Central memory CD4-positive, alpha-beta T cell (primary cell): Measurements from ENCODE around the gene CWC15.
"Not testable (repeated sequence)": the region's sequence is repeated elsewhere in the genome, so short reads cannot be mapped to it uniquely, and the experiment has no call there.

ENCODE experiments used
- DNase-seq: peaks from one replicate; pipeline ENCODE4 v3.0.0; 2022
- total RNA-seq, 3 experiments: gene quantifications; one replicate each; lab custom pipeline; 2026; lab: John Stamatoyannopoulos, UW

CWC15 gene
- 39.2 to 93.0 (median 63.4) reads per million in 3 experiments for total RNA-seq

GRCh38 chr11:94973099-94973968 is at the start of gene CWC15, which contains the start of gene KDM4D:
CWC15 (minus strand) TSS chr11:94973556; CDS start chr11:94972185, 1,371 bp downstream.
KDM4D (plus strand) TSS chr11:94973709; CDS start chr11:94997373, 23,664 bp downstream.
- peak; percentile 91 for DNase-seq

DNA sequence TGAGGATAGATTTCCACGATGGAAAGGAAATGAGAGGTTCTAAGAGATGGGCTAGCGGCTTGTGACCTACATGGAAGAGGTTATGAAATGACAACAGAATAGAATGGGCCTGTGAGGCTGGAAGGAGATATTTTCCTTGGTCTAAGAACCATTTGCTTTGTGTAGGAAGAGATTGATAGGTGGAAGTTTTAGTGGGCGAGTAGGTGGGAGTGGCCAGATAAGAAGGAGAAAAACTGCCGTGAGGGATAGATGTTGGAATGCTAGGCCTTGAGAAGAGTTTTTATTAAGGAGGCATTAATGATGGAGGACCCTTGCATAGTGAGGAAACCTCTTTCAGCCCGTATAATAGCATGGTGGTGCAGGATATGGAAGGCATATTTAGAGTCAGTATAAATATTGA is 48.1 kb upstream of the CWC15 start:
- not testable (repeated sequence) for DNase-seq

- DNase-seq = no peak
Measured at GRCh38 chr11:95016139-95016538, 42.8 kb upstream of the CWC15 start.

- DNase-seq = no peak
Measured at GRCh38 chr11:95014184-95014821, 40.9 kb upstream of the CWC15 start.

DNA sequence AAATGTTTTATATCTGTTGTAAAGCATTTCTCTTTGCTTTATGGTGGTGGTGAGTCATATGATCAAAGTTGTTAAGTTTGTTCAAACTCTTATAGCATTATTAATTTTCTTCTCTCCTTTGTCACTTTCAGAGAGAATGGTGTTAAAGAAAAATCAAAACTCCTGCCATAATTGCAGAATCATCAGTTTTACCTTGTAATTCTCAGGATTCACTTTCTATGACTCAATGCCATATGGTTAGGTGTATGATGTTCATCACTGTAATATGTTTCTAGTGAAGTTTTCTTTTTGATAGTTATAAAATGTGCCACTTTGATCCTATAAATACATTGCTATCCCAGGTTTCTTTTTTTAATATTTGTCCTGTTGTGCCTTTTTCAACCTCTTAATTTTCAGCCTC is 38.0 kb upstream of the CWC15 start:
- DNase-seq = no peak

DNA sequence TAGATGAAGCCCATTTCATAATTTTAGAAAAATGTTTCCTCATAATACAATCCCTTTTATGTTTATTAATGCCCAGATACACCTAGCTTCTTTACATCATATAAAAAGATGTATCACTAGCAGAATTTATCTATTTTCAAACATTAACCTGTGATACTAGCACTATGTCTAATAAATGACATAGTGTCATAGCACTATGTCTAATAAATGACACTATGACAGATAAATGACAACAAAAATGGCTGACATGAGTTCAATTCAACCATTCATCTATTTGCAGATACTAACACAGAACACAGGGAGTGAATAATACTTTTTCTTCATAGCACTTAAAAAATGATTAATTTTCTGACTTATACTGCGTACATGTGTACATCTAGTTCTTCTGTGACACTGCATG is 32.3 kb upstream of the CWC15 start:
- DNase-seq = no peak

DNA sequence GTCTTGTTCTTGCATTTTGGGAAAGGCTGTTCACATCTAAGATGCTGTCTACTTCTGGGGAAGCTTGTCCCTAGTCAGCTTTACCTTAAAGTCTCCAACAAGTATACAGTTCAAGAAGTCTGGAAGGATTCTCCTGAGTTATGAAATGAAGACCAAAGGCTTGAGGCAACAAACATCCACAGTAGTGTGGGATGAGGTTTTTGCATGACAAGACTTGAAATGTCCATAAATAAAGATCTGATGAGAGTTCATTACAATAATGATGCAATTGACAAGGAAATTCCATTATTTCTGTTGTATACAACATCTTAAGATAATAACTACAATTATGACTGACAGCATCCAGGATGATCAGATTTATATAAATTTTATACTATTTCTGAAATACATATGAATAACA is 30.4 kb upstream of the CWC15 start:
- DNase-seq = no peak

DNA sequence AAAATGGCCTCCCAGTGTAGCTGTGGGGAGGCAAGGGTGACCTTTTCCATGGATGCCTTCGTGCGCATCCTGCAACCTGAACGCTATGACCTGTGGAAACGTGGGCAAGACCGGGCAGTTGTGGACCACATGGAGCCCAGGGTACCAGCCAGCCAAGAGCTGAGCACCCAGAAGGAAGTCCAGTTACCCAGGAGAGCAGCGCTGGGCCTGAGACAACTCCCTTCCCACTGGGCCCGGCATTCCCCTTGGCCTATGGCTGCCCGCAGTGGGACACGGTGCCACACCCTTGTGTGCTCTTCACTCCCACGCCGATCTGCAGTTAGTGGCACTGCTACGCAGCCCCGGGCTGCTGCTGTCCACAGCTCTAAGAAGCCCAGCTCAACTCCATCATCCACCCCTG is 24.9 kb upstream of the CWC15 start:
- no peak for DNase-seq

GRCh38 chr11:94997437-94997836 is 24.1 kb upstream of the CWC15 start:
- DNase-seq = no peak

DNA sequence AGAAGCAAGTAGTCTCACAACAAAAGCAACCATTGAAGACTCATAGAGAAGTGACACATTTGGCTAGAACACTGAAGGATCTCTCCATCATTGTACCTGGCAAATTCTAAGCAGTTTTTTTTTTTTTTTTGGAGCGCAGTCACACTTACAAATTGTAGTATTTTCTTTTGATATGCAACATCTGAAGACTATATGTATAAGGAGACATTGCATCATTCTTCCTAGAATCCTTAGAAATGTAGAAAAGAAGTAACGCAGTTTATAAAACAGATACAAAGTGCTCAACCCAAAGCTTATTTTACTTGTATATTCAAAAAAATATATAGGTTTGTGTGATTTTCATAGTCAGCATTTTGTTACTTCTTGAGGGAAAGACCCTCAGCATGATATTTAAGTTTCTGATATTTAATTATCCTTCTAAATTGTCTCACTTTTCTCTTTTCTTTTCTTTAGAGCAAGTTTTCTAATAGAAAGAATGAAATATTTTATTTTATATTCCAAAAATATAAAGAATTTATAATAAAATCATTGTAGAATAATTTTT is 20.1 kb upstream of the CWC15 start:
- no peak for DNase-seq

GRCh38 chr11:94988748-94989147 is 15.4 kb upstream of the CWC15 start:
- no peak for DNase-seq

DNA sequence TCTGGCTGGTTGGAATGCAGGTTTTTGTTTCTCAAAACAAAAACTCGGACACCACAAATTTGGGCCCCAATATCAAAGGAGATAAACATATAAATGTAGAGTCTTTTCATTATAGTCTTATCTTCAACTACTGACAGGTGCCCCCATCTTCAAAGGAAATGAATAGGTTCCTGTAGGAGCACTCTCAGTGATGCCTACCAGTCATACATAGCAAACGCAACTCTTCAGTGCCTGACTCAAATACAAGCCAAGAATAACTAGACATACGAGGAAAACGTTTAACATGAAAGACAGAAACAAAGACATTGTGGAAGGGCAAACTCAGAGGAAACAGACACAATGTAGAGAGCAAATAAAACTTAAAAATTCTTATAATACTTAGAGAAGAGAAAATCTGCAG is 14.0 kb upstream of the CWC15 start:
- no peak for DNase-seq

DNA sequence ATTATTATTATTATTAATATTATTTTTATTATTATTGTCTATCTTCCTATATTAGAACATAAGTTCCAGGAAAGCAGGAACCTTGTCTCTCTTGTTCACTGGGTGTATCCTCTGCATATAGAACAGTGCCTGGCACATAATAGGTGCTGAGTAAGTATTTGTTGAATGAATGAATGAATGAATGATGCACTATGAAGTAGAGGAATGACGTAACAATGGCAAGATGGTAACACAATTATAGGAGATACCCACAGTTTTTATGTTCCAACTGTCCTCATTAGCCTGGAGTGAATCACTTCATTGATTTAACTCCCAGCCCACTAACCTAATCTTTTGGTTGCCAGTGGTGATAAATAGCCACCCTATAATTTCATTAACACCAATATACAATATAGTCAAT is 2.2 kb upstream of the CWC15 start:
- DNase-seq = no peak

- DNase-seq = no peak
Measured at GRCh38 chr11:94974178-94974577, 822 bp upstream of the CWC15 start.

- no peak for DNase-seq
Measured at GRCh38 chr11:94972700-94973098, 657 bp downstream of the CWC15 start.

DNA sequence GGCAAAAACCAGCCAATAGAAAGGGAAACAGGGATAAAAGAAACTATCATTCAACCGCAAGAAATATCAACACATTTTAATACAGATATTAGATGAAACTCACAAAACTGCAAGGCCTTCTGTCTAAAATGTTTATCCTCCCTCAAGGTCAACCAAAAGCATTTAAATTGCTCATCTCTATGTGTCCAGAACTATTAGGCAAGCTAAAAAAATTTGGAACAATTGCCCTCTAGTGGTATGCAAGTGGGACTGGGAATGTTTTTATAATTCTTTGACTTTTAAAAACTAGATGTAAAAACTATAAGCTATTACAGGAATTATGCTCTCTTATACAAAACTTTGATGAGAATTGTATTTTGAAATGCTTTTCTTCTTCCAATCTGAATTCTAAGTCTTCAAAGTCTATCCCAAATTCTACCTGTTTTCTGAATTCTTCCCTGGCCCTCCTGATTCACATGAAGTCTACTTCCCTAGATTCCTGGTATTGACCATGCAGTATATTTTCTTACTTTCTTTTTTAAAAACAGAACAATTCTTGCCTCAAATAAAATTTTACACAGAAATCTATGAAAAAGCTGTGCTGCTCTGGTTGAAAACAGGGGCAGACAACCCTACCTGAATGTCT is 4.9 kb downstream of the CWC15 start:
- no peak for DNase-seq

GRCh38 chr11:94964934-94965333 is 8.4 kb downstream of the CWC15 start:
- DNase-seq = no peak

GRCh38 chr11:94961255-94961654 is 12.1 kb downstream of the CWC15 start:
- no peak for DNase-seq

DNA sequence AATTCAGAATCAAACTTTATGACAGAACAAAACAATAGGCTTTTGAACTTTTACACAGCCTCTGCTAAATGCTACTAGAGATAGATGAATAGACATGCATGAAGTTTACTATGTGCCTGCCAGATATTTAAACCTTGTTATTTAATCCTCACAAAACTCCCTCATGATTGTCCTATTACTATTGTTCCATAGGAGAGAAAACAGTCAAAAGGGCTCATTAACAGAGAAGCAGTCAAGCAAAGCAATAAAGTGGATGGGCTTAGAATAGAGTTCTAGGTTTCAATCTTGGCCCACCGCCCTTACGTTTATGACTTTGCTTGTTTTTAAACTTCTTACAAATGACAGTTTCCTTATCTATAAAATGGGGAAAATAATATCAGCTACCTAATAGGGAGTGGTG is 12.9 kb downstream of the CWC15 start:
- no peak for DNase-seq

DNA sequence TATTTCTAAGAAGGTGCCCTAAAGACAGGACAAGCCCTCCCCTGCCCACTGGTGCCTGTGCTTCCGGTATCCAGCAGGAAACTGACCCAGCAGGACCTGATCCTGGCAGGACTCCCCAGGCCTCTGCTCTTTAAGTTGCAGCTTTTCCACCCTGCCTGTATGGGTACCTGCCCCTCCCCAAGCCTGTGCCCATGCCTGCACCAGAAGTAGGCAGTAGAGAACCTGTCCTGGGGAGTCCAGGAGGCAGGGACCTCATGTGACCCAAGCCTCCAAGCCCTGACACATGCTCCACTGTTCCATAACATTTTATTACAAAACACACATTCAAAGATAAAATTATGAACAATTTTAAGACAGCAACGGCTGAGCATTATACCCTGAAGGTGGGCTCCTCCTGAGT is 14.2 kb downstream of the CWC15 start:
- DNase-seq = no peak

GRCh38 chr11:94958121-94958696 is 15.1 kb downstream of the CWC15 start:
- no peak for DNase-seq

GRCh38 chr11:94956963-94957362 is 16.4 kb downstream of the CWC15 start:
- no peak for DNase-seq

- no peak for DNase-seq
Measured at GRCh38 chr11:94954753-94955152, 18.6 kb downstream of the CWC15 start.
